Transverse colon (tissue), 4 donors: Measurements from ENCODE around the gene WSB2. TPM values are rescaled to one million over a fixed set of nuclear protein-coding genes. Genes with fewer than 3 reads are reported as not detected.

Experiments used
- DNase-seq: peaks from one replicate; pipeline ENCODE4 v3.0.0-alpha.2; 2019
- H3K27ac ChIP-seq, 4 donors: fragments of 200-600 bp; sonication (generic); 2 replicates each; pipeline ENCODE4 v1.5.1; 2016 to 2018; ENCODE audit warnings: inconsistent platforms in 4 of 4
- H3K27me3 ChIP-seq: fragments of 200-600 bp; sonication (generic); 2 replicates; pipeline ENCODE4 v1.5.1; 2017; ENCODE audit warnings: inconsistent platforms
- H3K36me3 ChIP-seq, 4 donors: fragments of 200-600 bp; sonication (generic); 2 replicates each; pipeline ENCODE4 v1.5.1; 2017 to 2019; ENCODE audit warnings: inconsistent platforms in 4 of 4
- H3K4me1 ChIP-seq, 4 donors: fragments of 200-600 bp; sonication (generic); 2 replicates each; pipeline ENCODE4 v1.5.1; 2017 to 2020; ENCODE audit warnings: inconsistent platforms in 4 of 4
- H3K4me3 ChIP-seq, 4 donors: fragments of 200-600 bp; sonication (generic); 1 replicate in 1 of 4; 2 replicates in 3 of 4; pipeline versions ENCODE4 v1.5.1 to v1.6.1; 2017 to 2019; ENCODE audit warnings: inconsistent platforms in 4 of 4
- H3K9me3 ChIP-seq, 2 donors: fragments of 200-600 bp; sonication (generic); 2 replicates each; pipeline ENCODE4 v1.5.1; 2017 to 2019; ENCODE audit warnings: inconsistent platforms in 2 of 2
- EP300 ChIP-seq: sonication (generic); formaldehyde crosslinking; IDR thresholded peaks from one replicate; pipeline ENCODE4 v1.6.1; 2017; ENCODE audit warnings: antibody characterized with exemption, low read depth
- POLR2A ChIP-seq: fragments of 450-650 bp; IDR thresholded peaks from one replicate; pipeline ENCODE4 v1.6.1; 2016; ENCODE audit warnings: antibody characterized with exemption, mild to moderate bottlenecking, moderate library complexity
- POLR2AphosphoS5 ChIP-seq, 3 donors: sonication (generic); formaldehyde crosslinking; IDR thresholded peaks; one replicate each; pipeline ENCODE4 v1.6.1; 2016; ENCODE audit warnings: antibody characterized with exemption in 3 of 3
- WGBS, 2 donors: methylation state at CpG; one replicate each; pipeline ENCODE4 v1.1.5; 2018; ENCODE audit warnings: low coverage in 1 of 2; 5-methylcytosine and 5-hydroxymethylcytosine counted together
- in situ Hi-C, 4 donors: fragments of 200-750 bp; cut with MboI; loops; one replicate each; pipeline versions ENCODE4 v1.15.0 to v1.15.1; 2017; ENCODE audit warnings: low sequenced_read_pairs in 3 of 4, low pct_ligation_motif_present in 1 of 4, low pct_unique_long_range_greater_than_20kb in 1 of 4
- intact Hi-C: fragments of 100-400 bp; cut with DNase I; formaldehyde crosslinking; loops from one replicate; pipeline ENCODE4 v1.15.1; 2023; ENCODE audit warnings: low total_unique reads
- total RNA-seq, 4 donors: library from RNA; depleted of rRNA; stranded (reverse); fragments of >200 nt; gene quantifications; one replicate each; pipeline ENCODE4 v1.1.0, GENCODE V29; 2016
- TF ChIP-seq, protein P1 (sequence below), 5 experiments: fragments of 200-600 bp in 3 of 5; fragments of 450-650 bp in 2 of 5; sonication (generic) in 3 of 5; IDR thresholded peaks; 1 replicate in 2 of 5; 2 replicates in 3 of 5; pipeline ENCODE4 v1.5.1; 2016 to 2017; ENCODE audit warnings: antibody characterized with exemption in 5 of 5, inconsistent platforms in 3 of 5, mild to moderate bottlenecking in 2 of 5, moderate library complexity in 1 of 5

Gene WSB2
- total RNA-seq, 4 donors from 2014 or later, result 110 to 193 (median 130) TPM

DNA sequence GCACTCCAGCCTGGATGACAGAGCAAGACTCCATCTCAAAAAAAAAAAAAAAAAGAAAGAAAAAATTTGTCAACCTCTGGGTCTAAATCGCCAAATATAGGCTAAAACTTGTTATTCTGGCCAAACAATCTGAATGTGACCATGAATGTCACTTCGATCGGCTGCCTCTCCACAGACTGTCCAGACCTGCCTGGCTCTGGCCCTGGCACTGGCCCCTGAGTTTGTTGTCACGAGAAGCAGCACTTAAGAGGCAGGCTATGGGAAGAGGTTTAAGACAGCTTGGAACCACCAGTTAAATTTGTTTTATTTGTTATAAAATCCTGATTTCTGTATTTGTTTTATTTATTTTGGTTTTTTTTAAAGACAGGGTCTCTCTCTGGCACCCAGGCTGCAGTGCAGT is 14.5 kb downstream of the WSB2 start:
- H3K4me1 ChIP-seq, result peaks cover 0 to 5% (median under 1%) of the 10 kb centered on the region in 4 donors
- H3K4me3 ChIP-seq, result no peak overlapping the region
- no peaks in the 10 kb centered on the region for H3K9me3 ChIP-seq
- no peak for DNase-seq
- in situ Hi-C loops (no loop called here), intact Hi-C loops (no loop called here)
- WGBS, 2 donors, result 92 to 99% methylated on average over 4 of the region's 4 CpGs
- no peak for TF ChIP-seq EP300
- TF ChIP-seq, protein P1, sequence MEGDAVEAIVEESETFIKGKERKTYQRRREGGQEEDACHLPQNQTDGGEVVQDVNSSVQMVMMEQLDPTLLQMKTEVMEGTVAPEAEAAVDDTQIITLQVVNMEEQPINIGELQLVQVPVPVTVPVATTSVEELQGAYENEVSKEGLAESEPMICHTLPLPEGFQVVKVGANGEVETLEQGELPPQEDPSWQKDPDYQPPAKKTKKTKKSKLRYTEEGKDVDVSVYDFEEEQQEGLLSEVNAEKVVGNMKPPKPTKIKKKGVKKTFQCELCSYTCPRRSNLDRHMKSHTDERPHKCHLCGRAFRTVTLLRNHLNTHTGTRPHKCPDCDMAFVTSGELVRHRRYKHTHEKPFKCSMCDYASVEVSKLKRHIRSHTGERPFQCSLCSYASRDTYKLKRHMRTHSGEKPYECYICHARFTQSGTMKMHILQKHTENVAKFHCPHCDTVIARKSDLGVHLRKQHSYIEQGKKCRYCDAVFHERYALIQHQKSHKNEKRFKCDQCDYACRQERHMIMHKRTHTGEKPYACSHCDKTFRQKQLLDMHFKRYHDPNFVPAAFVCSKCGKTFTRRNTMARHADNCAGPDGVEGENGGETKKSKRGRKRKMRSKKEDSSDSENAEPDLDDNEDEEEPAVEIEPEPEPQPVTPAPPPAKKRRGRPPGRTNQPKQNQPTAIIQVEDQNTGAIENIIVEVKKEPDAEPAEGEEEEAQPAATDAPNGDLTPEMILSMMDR (IDR thresholded peaks at IDR 0.05), result no peak
- H3K36me3 ChIP-seq, result peaks cover 0 to 39% (median 19%) of the 10 kb centered on the region in 4 donors
- H3K27ac ChIP-seq, result no peak overlapping the region
- H3K27me3 ChIP-seq, result no peaks in the 10 kb centered on the region

DNA sequence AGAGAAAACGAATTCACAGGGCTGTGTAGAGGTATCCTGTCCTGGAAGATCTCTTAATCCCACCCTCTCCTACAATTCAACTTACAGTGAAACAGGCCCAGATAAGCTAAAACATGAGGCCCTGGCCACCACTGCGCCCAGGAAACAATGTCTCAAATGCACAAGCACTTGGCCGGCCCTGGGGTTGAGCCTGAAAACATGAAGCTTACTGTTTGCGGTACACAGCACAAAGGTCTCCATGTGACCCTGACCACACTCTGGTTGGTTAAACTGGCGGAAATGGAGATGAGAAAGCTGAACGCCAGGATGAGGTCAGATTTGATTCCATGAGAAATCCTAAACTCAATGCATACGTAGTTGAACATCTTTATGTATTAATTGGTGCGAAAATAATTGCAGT is 16.4 kb downstream of the WSB2 start:
- Histone ChIP-seq H3K36me3 (peaks cover 0 to 38% (median 12%) of the 10 kb centered on the region in 4 donors), H3K9me3 (no peaks in the 10 kb centered on the region), H3K4me3 (no peak overlapping the region), H3K4me1 (no peaks in the 10 kb centered on the region), H3K27ac (no peak overlapping the region), H3K27me3 (no peaks in the 10 kb centered on the region)
- WGBS, 2 donors, result 94 to 100% methylated on average over 4 to 8 of the region's 8 CpGs
- in situ Hi-C loops, result no loop called here
- DNase-seq, result no peak
- intact Hi-C loops, result no loop called here
- TF ChIP-seq, protein P1 (IDR thresholded peaks at IDR 0.05), result no peak
- TF ChIP-seq EP300 (no peak), POLR2AphosphoS5 (IDR thresholded peaks at IDR 0.05) (no peak), POLR2A (no peak)

DNA sequence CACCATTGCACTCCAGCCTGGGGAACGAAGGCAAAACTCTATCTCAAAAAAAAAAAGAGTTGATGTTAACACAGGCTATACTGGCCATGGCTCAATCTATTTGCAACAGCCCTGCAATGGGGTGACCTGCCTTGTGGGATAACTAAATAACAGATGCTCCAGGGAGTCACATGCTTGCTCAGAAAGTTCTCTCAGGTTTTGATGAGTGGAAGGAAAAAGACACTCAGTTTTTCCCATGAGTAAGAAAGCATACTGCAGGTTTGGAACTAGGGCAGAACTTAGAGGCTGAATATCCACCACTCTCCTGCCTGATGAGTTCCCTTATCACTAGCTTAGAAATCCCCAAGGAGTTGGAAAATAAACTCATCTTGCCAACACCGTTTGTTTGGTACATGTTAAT is 16.9 kb downstream of the WSB2 start:
- Histone ChIP-seq H3K36me3 (peaks cover 0 to 43% (median 14%) of the 10 kb centered on the region in 4 donors), H3K27me3 (no peaks in the 10 kb centered on the region), H3K4me3 (no peak overlapping the region), H3K27ac (no peak overlapping the region), H3K9me3 (no peaks in the 10 kb centered on the region), H3K4me1 (no peaks in the 10 kb centered on the region)
- in situ Hi-C loops (no loop called here), intact Hi-C loops (no loop called here)
- WGBS, 2 donors, result 90% methylated on average over 2 of the region's 2 CpGs; no CpG with 5 or more reads in 1 of the 2 donors
- TF ChIP-seq POLR2AphosphoS5 (IDR thresholded peaks at IDR 0.05), result no peak
- TF ChIP-seq, protein P1 (IDR thresholded peaks at IDR 0.05), result no peak
- no peak for TF ChIP-seq POLR2A
- TF ChIP-seq EP300, result no peak
- DNase-seq, result no peak

DNA sequence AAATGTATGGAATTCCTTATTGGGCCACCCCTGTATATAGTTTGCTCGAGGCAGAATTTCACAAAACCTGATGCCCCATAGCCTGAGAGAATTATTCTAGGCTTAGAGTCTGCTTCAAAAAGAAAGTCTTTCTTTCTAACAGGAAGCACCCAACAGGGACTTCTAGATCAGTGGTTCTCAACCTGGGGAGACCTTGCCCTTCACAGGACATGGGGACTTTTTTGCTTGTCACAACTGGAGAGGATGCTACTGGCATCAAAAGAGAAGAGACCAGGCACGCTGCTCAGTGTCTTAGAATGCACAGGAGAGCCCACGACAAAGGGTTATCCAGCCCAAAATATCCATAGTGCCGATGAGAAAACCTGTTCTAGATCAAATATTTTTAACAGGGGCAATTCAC is 18.9 kb downstream of the WSB2 start:
- no peak for TF ChIP-seq EP300
- TF ChIP-seq POLR2A, result no peak
- TF ChIP-seq POLR2AphosphoS5 (IDR thresholded peaks at IDR 0.05), result no peak
- TF ChIP-seq, protein P1 (IDR thresholded peaks at IDR 0.05), result no peak
- H3K36me3 ChIP-seq, result peaks cover 0 to 50% (median 19%) of the 10 kb centered on the region in 4 donors
- 89 to 100% methylated on average over 1 to 4 of the region's 4 CpGs for WGBS, 2 donors

More for the DNA sequence above, 18.9 kb downstream of the WSB2 start:
- Histone ChIP-seq H3K27me3 (no peaks in the 10 kb centered on the region), H3K27ac (no peak overlapping the region), H3K9me3 (no peaks in the 10 kb centered on the region), H3K4me1 (no peaks in the 10 kb centered on the region), H3K4me3 (no peak overlapping the region)
- in situ Hi-C loops, result no loop called here
- intact Hi-C loops, result no loop called here
- no peak for DNase-seq
